ENCODE data around the gene GARIN5A. TPM values are rescaled to one million over a fixed set of nuclear protein-coding genes. Genes with fewer than 3 reads are reported as not detected.

GARIN5A gene
- total and polyA plus RNA-seq, 2 of the 8 experiments (the other 6 are each of a cell fraction or from before 2014, with no cell fraction given), result 9.1 to 18.5 TPM

GRCh38 chr19:50476907-50477238 is 225 bp upstream of the GARIN5A start (continued):
- no peak for TF ChIP-seq SIRT6 (IDR thresholded peaks at IDR 0.05; ENCODE audit: low read length)
